ENCODE data around the gene SELP.

The SELP gene

DNA sequence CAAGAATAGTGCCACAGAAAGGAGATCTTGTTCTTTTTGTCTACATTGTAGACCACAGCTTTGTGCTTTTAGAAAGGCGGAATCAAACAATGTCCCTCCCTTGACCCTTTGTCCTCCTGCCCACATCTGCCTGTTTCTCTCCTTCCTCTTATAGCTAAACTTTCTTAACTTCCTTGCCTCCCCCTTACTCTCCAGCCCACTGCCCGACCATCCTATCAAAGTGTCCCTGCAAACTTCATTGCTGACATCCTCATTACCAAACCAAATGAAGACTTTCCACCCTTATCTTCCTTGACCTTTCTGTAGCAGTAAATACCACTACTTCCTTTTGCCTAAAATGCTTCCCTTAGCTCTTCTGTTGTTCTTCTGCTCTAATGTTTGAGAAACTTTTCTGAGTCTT is 5.0 kb downstream of the SELP start:
- Histone ChIP-seq H4K20me1 (ENCODE audit: insufficient read depth, low read length) (no peaks in the 10 kb centered on the region), H3K36me3 (replicated peaks; ENCODE audit: low read depth, low read length) (no peaks in the 10 kb centered on the region), H3K79me2 (ENCODE audit: low read length) (no peaks in the 10 kb centered on the region), H3K27me3 (ENCODE audit: low read depth, low read length) (no peaks in the 10 kb centered on the region), H3K27ac (ENCODE audit: low read length) (no peak overlapping the region), H3K4me1 (ENCODE audit: low read length) (no peaks in the 10 kb centered on the region), H3K9me3 (ENCODE audit: insufficient read depth, low read length) (no peaks in the 10 kb centered on the region), H3K9ac (ENCODE audit: low read length) (no peak overlapping the region), H3K4me2 (ENCODE audit: low read length) (no peak overlapping the region), H2AFZ (ENCODE audit: low read depth, low read length) (no peak overlapping the region), H3K4me3 (ENCODE audit: low read length) (no peak overlapping the region)
- TF ChIP-seq EZH2phosphoT487 (IDR thresholded peaks at IDR 0.05; ENCODE audit: low read depth) (no peak), CTCF (IDR thresholded peaks at IDR 0.05; ENCODE audit: low read depth, low read length) (no peak)

GRCh38 chr1:169624122-169624521 is 5.8 kb downstream of the SELP start:
- Histone ChIP-seq H3K27me3 (ENCODE audit: low read depth, low read length) (no peaks in the 10 kb centered on the region), H3K27ac (ENCODE audit: low read length) (no peak overlapping the region), H3K79me2 (ENCODE audit: low read length) (no peaks in the 10 kb centered on the region), H3K4me1 (ENCODE audit: low read length) (no peaks in the 10 kb centered on the region), H3K4me2 (ENCODE audit: low read length) (no peak overlapping the region), H3K9me3 (ENCODE audit: insufficient read depth, low read length) (no peaks in the 10 kb centered on the region), H4K20me1 (ENCODE audit: insufficient read depth, low read length) (no peaks in the 10 kb centered on the region), H3K36me3 (replicated peaks; ENCODE audit: low read depth, low read length) (no peaks in the 10 kb centered on the region), H3K4me3 (ENCODE audit: low read length) (no peak overlapping the region), H3K9ac (ENCODE audit: low read length) (no peak overlapping the region), H2AFZ (ENCODE audit: low read depth, low read length) (no peak overlapping the region)
- TF ChIP-seq EZH2phosphoT487 (IDR thresholded peaks at IDR 0.05; ENCODE audit: low read depth) (no peak), CTCF (IDR thresholded peaks at IDR 0.05; ENCODE audit: low read depth, low read length) (no peak)

DNA sequence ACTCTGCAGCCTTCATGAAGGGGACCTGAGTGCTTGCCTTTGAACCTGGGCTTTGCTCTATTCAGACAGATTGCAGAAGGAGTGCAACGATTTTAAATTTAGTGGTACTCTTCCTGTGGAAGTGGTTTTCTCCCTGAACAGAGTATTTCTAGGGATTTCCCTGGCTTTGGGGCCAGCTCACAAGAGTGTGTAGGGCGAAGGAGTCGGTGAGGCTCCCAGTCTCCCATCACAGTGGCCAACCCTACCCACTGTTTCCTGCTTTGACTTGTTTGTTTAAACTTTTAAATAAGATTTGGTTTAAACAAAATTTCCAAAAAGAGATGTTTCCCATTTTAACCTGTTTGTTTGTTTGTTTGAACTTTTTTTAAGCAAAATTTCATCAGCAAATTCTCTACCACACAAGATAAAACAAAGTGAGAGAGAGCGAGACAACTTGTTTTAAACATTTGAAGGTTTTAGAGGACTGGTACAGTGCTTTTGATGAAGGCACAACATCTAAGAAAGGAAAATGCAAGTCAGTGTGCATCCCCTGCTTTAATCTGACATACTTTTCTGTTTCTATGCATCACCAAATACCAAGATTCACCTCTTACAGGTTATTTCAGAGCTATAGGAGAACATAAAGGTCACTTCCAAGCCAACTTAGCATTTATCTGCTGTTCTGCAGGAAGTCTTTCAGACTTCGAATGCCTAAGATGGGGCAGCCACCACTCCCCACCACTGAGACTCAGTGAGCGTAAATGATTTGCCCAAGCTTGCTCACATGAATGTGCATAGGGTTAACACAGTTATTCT is 6.6 kb downstream of the SELP start:
- Histone ChIP-seq H3K27ac (ENCODE audit: low read length) (no peak overlapping the region), H3K9me3 (ENCODE audit: insufficient read depth, low read length) (no peaks in the 10 kb centered on the region), H3K79me2 (ENCODE audit: low read length) (no peaks in the 10 kb centered on the region), H3K4me1 (ENCODE audit: low read length) (no peaks in the 10 kb centered on the region), H3K27me3 (ENCODE audit: low read depth, low read length) (no peaks in the 10 kb centered on the region), H3K36me3 (replicated peaks; ENCODE audit: low read depth, low read length) (no peaks in the 10 kb centered on the region), H2AFZ (ENCODE audit: low read depth, low read length) (no peak overlapping the region), H3K4me3 (ENCODE audit: low read length) (no peak overlapping the region), H3K9ac (ENCODE audit: low read length) (no peak overlapping the region), H4K20me1 (ENCODE audit: insufficient read depth, low read length) (no peaks in the 10 kb centered on the region), H3K4me2 (ENCODE audit: low read length) (no peak overlapping the region)
- no peak for TF ChIP-seq CTCF (IDR thresholded peaks at IDR 0.05; ENCODE audit: low read depth, low read length)
- TF ChIP-seq EZH2phosphoT487 (IDR thresholded peaks at IDR 0.05; ENCODE audit: low read depth) = no peak

- no peak for TF ChIP-seq EZH2phosphoT487 (IDR thresholded peaks at IDR 0.05; ENCODE audit: low read depth)
- TF ChIP-seq CTCF (IDR thresholded peaks at IDR 0.05; ENCODE audit: low read depth, low read length) = no peak
- Histone ChIP-seq H3K36me3 (replicated peaks; ENCODE audit: low read depth, low read length) (no peaks in the 10 kb centered on the region), H3K79me2 (ENCODE audit: low read length) (no peaks in the 10 kb centered on the region), H3K9me3 (ENCODE audit: insufficient read depth, low read length) (no peaks in the 10 kb centered on the region), H3K4me1 (ENCODE audit: low read length) (no peaks in the 10 kb centered on the region), H3K27ac (ENCODE audit: low read length) (no peak overlapping the region), H4K20me1 (ENCODE audit: insufficient read depth, low read length) (no peaks in the 10 kb centered on the region), H3K27me3 (ENCODE audit: low read depth, low read length) (no peaks in the 10 kb centered on the region), H3K4me3 (ENCODE audit: low read length) (no peak overlapping the region), H3K4me2 (ENCODE audit: low read length) (no peak overlapping the region), H2AFZ (ENCODE audit: low read depth, low read length) (no peak overlapping the region), H3K9ac (ENCODE audit: low read length) (no peak overlapping the region)
Measured at GRCh38 chr1:169620565-169620964, 9.4 kb downstream of the SELP start.
